Right lobe of liver (tissue), 4 donors: Measurements from ENCODE around the gene ANKRD11.

Experiments used
- POLR2A ChIP-seq: fragments of 450-650 bp; IDR thresholded peaks from one replicate; pipeline ENCODE4 v1.6.1; 2017; ENCODE audit warnings: antibody characterized with exemption, mild to moderate bottlenecking
- TF ChIP-seq, protein P1 (sequence below), 4 donors: fragments of 200-600 bp in 3 of 4; fragments of 450-650 bp in 1 of 4; IDR thresholded peaks; one replicate each; pipeline versions ENCODE4 v1.5.1 to v1.8.0; 2016 to 2022; ENCODE audit warnings: antibody characterized with exemption in 4 of 4, mild to moderate bottlenecking in 2 of 4
- donor health status: DM: no; HTN: no; CAD: no.
- donor health status: DM: no; HTN: no; CAD: no.
- donor health status: DM: no; HTN: yes; CAD: no.

DNA sequence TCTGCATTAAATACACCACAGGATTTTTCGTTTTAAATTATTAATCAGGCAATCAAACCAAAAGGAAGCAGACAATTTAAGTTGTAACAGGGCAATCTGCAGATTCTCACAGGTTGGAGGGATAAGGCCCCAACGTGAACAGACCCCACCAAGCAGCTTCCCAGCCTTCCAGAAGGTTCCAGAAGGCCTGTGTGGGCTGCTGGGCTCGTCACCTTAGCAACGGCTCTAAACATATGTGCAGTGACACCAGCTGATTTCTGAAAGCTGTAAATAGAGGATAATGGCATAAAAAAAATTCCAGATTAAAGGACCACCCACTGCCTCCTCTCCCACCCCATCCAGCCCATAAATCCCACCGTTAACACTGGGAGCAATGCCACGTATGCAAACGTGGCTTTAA, 149.1 kb downstream of the ANKRD11 start:
- TF ChIP-seq, protein P1, sequence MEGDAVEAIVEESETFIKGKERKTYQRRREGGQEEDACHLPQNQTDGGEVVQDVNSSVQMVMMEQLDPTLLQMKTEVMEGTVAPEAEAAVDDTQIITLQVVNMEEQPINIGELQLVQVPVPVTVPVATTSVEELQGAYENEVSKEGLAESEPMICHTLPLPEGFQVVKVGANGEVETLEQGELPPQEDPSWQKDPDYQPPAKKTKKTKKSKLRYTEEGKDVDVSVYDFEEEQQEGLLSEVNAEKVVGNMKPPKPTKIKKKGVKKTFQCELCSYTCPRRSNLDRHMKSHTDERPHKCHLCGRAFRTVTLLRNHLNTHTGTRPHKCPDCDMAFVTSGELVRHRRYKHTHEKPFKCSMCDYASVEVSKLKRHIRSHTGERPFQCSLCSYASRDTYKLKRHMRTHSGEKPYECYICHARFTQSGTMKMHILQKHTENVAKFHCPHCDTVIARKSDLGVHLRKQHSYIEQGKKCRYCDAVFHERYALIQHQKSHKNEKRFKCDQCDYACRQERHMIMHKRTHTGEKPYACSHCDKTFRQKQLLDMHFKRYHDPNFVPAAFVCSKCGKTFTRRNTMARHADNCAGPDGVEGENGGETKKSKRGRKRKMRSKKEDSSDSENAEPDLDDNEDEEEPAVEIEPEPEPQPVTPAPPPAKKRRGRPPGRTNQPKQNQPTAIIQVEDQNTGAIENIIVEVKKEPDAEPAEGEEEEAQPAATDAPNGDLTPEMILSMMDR (IDR thresholded peaks at IDR 0.05): no peak
- no peak for TF ChIP-seq POLR2A
